Stimulated activated CD4-positive, alpha-beta T cell treated with anti-CD3 and anti-CD28 coated beads, Interleukin-2, amount 100 ng/mL, for 48 hours (primary cell): ENCODE measurements around the gene SHISA9.

ENCODE experiments used
- DNase-seq, 2 donors: peaks; one replicate each; pipeline ENCODE4 v3.0.0-alpha.2; 2020

SHISA9 gene

GRCh38 chr16:13081825-13082331 lies 180.5 kb downstream of the SHISA9 start:
- DNase-seq, result no peak

DNA sequence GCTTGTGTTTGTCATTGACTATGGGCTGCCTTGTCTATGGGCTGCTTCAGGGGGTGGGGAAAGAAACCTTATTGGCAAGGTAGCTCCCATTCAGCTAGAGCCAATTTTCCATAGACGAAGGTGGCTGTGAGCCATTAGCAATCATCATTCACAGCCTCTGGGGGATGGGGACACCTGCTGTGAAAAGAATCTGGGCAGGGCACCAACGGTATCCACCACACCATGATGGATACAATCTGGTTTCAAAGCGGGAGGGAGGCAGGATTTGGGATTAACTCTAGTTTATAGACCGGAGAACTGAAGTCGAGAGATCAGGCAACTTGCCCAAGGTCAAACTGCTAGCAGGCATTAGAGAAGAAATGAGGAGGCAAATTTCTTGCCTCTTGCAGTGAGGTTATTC lies 182.3 kb downstream of the SHISA9 start:
- no peak for DNase-seq

- DNase-seq, result no peak
Measured at GRCh38 chr16:13084331-13084730, 182.9 kb downstream of the SHISA9 start.

DNA sequence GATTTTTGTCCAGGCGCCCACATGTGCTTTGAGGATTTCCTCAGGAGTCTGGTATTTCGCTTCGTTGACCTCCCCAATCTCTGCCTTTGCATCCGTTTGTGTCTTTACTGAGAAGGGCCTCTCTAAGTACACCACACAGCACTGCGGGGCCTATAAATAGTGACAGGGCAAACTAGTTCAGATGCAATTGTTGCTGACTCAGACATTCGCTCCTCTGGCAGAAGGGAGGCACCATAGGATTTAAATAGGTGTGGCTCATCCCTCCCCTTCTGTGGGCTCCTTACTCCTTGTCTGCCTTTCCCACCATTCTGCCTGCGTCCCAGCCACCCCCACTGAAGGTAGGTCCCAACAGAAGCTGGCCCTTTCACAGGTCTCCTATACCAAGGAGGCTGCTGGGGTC lies 192.3 kb downstream of the SHISA9 start:
- no peak for DNase-seq

DNA sequence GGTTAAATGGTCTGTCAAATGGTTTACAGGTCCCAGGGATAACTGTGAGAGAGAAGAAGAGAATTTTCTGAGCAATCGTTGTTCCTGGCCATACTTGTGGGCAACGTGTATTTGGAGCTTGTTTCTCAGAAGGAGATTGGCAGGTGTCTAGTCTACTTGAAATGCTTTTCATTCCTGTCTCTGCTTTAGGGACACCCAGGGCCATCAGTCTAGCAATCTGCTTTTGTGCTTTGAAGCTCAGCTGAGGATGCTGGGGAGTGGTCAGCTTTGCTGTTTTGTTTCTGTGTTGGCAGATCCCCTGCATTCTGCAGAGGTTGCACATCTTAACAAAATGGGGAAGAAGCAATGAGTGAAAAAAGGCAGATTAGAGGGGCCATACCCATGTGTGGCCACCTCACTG lies 193.7 kb downstream of the SHISA9 start:
- DNase-seq, result no peak

DNA sequence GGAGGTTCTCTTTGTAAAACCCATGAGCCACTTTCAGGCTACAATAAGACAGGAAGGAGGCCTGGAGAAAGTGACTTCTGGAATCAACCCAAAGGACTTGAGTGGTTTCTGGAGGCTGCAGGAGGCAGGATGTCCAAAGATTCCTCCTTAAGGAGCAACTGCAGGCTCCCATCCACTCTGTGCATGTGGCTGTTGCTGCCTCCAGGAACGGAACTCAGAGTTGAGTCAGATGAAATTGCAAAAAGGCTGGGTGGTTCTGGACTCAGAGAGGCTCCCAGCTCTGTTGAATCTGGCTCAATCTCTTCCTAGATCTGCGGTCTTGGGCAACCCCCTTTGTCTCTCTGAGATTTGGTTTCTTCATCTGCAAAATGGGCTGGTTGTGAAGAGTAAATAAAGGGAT lies 197.1 kb downstream of the SHISA9 start:
- no peak for DNase-seq

DNA sequence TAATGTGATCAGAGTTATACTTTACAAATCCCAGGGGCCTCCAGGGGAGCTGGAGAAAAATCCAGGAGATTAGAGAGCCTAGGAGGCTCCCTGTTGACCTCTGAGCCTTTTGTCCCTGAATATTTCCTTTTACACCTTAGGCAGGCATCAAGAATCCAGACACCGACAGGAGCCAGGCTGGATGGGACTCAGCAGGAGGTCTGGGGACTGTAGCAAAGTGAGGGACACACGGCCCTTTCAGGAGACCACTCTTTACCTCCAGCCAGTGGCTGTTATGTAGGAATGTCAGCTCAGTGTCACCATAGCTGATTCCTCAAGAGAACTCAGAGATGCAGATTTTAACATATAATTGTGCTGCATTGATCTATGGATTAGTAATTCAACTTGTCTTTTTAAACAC lies 198.4 kb downstream of the SHISA9 start:
- no peak for DNase-seq

DNA sequence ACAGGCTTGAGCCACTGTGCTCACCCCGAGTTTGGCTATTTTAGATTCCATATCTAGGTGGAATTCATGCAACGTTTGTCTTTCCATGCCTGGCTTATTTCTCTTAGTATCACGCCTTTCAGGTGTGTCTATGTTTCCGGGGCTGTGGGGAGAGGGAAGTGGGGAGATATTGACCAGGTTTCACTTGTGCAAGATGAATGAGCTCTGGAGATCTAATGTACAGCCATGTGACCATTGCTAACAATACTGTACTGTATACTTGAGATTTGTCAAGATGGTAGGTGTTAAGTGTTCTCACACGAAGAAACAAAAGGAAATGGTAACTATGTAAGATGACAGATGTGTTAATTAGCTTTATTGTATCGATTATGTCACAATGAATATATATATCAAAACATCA lies 199.6 kb downstream of the SHISA9 start:
- DNase-seq, result no peak

DNA sequence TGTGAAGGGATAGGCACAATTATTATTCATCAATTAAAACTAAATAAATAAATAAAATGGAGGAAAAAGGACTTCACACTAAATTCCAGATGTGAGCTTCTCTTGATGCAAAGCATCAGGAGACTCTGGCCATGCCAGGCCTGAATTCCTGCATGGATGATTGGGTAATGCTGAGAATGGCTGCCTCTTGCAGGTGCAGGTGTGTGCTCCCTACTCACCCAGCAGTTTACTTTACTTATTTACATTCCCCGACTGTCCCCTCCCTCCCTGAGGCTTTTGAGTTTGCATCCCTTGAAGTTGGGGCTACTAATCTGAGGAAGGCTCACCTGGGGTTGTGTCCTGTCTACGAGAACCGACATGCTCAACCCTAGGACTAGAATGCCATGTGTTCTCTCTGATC lies 200.4 kb downstream of the SHISA9 start:
- no peak for DNase-seq

DNA sequence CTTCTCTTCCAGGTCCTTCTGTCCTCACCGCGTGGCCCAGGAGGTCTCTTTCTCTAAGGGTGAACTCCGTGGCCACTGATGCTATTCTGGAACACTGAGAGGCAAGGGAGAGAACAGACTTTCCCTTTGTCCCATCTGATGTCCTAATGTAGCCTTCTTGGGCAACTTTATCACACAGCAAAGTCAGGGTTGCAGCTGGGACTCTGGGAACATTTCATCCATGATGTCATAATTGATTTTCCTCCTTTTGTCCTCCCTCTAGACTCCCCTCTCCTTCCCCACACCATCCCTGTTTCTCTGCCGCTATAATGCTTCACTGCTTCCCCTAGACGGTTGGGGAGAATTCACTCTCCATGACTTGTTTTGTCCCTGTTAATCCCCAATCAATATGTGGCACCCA lies 201.0 kb downstream of the SHISA9 start:
- DNase-seq, result no peak

DNA sequence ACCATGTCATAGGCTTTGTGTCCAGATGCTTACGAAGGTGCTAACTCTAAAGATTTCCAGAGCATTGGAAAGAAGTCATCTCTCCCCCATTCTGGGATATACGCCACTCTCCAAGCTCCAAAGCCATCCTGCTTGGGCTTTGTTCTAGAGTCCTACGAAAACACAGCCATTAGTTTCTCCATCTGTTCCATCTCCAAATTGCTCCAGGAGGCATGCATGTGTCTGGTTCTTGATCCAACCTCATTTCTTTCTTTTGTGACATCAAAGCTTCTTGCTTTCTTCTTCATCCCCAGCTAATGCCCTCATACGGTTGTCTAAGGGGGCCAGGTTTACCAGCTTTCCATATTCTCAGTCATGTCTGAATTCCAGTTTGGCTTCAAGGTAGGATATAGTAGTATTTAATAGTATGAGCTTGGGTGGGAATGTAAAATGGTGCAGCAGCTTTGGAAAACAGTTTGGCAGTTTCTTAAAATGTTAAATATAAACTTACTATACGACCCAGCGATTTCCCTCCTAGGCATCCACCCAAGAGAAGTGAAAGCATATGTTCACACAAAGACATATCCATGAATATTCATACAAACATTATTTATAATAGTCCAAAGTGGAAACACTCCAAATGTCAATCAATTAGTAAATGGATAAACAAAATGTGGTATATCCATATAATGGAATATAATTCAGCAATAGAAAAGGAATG lies 202.6 kb downstream of the SHISA9 start:
- DNase-seq, result no peak

GRCh38 chr16:13104772-13105171 lies 203.4 kb downstream of the SHISA9 start:
- no peak for DNase-seq

- no peak for DNase-seq
Measured at GRCh38 chr16:13105427-13105826, 204.0 kb downstream of the SHISA9 start.

- DNase-seq, result no peak
Measured at GRCh38 chr16:13106464-13106863, 205.1 kb downstream of the SHISA9 start.

DNA sequence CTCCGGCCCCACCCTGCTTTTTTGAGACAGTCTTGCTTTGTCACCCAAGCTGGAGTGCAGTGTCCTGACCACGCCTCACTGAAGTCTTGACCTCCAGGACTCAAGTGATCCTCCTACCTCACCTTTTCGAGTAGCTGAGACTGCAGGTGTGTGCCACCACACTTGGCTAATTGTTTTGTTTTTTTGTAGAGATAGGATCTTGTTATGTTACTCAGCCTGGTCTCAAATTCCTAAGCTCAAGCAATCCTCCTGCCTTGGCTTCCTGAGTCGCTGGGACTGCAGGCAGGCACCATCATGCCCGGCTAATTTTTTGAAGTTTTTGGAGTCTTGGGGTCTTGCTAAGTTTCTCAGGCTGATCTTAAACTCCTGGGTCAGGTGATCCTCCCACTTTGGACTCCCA lies 206.7 kb downstream of the SHISA9 start:
- no peak for DNase-seq

DNA sequence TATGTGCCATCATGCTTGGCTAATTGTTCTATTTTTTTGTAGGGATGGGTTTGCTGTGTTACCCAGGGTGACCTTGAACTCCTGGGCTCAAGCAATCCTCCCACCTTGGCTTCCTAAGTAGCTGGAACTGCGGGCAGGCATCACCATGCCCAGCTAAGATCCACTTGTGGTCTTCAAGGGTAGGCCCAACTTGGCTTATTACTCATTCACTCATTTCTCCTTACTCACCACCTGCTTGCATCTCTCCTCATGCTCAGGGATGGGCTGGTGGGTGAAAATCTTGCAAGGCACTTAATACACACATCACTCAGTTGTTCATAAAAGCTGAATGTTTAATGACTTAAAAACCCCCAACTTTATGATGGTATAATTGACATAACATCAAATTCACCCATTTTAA lies 207.8 kb downstream of the SHISA9 start:
- DNase-seq, result no peak

DNA sequence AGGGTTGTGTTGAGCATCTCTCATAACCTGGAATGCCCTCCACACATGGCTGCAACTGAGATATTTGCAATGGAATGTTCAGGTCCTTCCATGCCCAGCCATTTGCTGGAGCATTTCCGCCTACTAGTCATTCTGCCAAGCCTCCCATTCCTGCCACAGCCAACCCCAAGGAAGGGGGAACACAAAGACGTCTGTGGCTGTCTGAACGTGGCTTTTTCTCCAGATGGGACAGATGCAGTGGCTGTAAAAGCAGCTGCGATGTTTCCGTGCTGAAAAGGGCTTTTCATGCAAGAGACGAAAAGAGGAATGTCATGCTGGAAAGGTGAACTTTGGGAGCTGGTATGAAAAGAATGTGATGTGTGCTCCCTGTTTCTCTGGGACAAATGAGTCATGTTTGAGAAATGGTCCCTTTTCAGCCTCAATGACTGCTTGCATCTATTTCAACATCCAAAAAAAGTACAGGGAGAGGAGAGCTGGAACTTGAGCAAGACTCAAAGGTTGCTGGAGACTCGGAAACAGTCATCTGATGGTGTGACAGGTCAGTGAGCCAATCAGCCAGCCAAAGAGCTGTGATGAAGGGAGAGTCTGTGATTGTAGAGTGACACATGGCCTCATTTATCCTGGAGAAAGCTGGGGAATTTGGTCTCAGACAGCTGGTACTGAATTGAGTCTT lies 208.9 kb downstream of the SHISA9 start:
- no peak for DNase-seq

GRCh38 chr16:13111747-13112146 lies 210.3 kb downstream of the SHISA9 start:
- DNase-seq, result no peak

GRCh38 chr16:13113741-13114140 lies 212.3 kb downstream of the SHISA9 start:
- DNase-seq, result no peak

DNA sequence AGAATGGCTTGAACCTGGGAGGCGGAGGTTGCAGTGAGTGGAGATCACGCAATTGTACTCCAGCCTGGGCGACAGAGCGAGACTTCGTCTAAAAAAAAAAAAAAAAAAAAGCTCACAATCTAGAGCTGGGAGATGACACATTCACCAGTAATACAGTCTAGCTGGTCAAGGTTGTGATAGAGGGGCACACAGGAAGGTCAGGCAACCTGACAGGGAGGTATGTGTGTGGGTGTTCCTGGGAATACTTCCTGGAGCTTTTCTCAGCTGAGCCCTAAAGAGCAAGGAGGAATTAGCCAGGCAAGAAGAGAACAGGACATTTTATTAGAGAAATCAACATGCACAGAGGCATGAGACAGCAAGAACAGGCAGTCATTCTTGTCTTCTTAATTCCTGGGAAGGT lies 216.7 kb downstream of the SHISA9 start:
- DNase-seq, result no peak

- DNase-seq, result no peak
Measured at GRCh38 chr16:13120091-13120490, 218.7 kb downstream of the SHISA9 start.

- DNase-seq, result no peak
Measured at GRCh38 chr16:13120557-13120956, 219.2 kb downstream of the SHISA9 start.

DNA sequence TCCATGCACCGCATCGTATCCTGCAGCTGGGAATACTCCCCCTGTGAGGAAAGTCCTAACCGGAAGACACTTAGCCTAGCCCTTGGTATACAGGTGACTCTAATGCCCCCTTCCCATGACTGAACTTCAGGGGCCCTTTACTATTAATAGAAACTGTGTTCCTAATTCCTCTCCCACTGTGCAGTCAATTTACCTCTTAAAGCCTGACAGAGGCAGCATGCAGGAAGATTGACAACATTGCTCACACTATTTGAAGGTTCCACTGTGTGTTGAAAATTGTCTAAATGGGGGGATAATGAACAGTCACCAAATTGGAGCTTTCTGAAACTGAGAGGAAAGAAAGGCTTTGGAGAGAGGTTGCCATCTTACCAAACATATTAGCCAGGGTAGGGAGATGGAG lies 222.6 kb downstream of the SHISA9 start:
- DNase-seq, result no peak

- DNase-seq, result no peak
Measured at GRCh38 chr16:13127144-13127543, 225.7 kb downstream of the SHISA9 start.

DNA sequence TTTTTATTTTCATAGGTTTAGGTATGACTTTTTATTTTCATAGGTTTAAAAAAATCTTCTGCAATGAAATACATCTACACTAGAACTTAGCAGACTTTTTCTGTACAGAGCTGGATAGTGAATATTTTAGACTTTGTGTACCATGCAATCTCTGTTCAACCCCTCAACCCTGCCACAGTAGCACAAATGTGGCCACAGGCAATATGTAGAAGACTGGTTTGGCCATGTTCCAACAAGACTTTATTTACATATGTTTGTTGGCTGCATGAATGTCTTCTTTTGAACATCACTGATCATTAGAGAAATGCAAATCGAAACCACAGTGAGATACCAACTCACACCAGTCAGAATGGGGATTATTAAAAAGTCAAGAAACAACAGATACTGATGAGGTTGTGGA lies 229.2 kb downstream of the SHISA9 start:
- no peak for DNase-seq
